Measurements from ENCODE around the gene RNU2-63P. TPM values are rescaled to one million over a fixed set of nuclear protein-coding genes. Genes with fewer than 3 reads are reported as not detected.

Gene RNU2-63P
- total and polyA plus RNA-seq, 2 experiments from 2014 or later: 2.0 TPM; not detected in 1

DNA sequence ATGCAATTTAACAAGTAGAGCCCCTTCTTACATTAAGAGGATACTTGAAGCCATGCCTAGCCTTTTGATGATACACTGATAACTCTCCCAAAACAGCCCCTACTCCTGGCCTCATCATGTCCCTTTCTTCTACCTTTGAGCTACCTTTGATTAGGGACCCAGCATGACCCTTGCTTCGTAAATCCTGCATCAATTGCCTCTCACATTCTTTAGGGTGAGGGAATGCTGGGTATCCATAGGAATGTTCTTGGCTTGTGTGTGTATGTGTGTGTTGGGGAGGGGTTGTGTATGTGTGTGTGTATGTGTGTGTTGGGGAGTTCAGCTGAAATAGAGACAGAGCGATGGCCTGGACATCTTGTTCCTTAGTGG lies 44.5 kb upstream of the RNU2-63P start:
- no peaks in the 10 kb centered on the region for H3K9me3 Mint-ChIP-seq
- Histone ChIP-seq H2AFZ (no peak overlapping the region), H3K4me3 (no peak overlapping the region), H3K79me2 (replicated peaks; ENCODE audit: insufficient read depth) (no peaks in the 10 kb centered on the region), H3K36me3 (ENCODE audit: insufficient read depth) (no peaks in the 10 kb centered on the region), H3K27me3 (ENCODE audit: insufficient read depth) (no peaks in the 10 kb centered on the region), H3K27ac (ENCODE audit: low read depth) (no peak overlapping the region), H3F3A (replicated peaks; ENCODE audit: low read depth) (no peaks in the 10 kb centered on the region), H3K4me1 (ENCODE audit: insufficient read depth) (no peaks in the 10 kb centered on the region; the same call in 1 of the 2 replicates), H4K20me1 (replicated peaks; ENCODE audit: insufficient read depth) (no peaks in the 10 kb centered on the region), H3K9me2 (ENCODE audit: insufficient read depth) (no peaks in the 10 kb centered on the region), H3K4me2 (no peak overlapping the region)
- TF ChIP-seq ZNF114 (CRISPR knock-in tag; IDR thresholded peaks at IDR 0.05) (no peak), POLR2AphosphoS5 (IDR thresholded peaks at IDR 0.05; ENCODE audit: low read depth) (no peak), EZH2 (IDR thresholded peaks at IDR 0.05; ENCODE audit: low read depth, unreplicated experiment) (no peak), NANOG (IDR thresholded peaks at IDR 0.05; ENCODE audit: borderline replicate concordance) (no peak), JUNB (IDR thresholded peaks at IDR 0.05; ENCODE audit: unreplicated experiment) (no peak), CREB1 (CRISPR knock-in tag; IDR thresholded peaks at IDR 0.05; ENCODE audit: low read depth) (no peak), ZNF331 (CRISPR knock-in tag; IDR thresholded peaks at IDR 0.05; ENCODE audit: low read depth) (no peak), REST (IDR thresholded peaks at IDR 0.05; ENCODE audit: unreplicated experiment) (no peak), CTCF (conservative IDR thresholded peaks at IDR 0.05; ENCODE audit: low read depth in 2 of 2) (no peak), ZNF462 (CRISPR knock-in tag; IDR thresholded peaks at IDR 0.05) (no peak), STAT1 (IDR thresholded peaks at IDR 0.05; ENCODE audit: unreplicated experiment) (no peak), EZH2phosphoT487 (IDR thresholded peaks at IDR 0.05; ENCODE audit: unreplicated experiment) (no peak)
- TF ChIP-seq, protein P1, sequence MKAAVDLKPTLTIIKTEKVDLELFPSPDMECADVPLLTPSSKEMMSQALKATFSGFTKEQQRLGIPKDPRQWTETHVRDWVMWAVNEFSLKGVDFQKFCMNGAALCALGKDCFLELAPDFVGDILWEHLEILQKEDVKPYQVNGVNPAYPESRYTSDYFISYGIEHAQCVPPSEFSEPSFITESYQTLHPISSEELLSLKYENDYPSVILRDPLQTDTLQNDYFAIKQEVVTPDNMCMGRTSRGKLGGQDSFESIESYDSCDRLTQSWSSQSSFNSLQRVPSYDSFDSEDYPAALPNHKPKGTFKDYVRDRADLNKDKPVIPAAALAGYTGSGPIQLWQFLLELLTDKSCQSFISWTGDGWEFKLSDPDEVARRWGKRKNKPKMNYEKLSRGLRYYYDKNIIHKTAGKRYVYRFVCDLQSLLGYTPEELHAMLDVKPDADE (IDR thresholded peaks at IDR 0.05): no peak
- H3K27me3 Mint-ChIP-seq (ENCODE audit: insufficient read depth, low read depth, poor library complexity): peaks cover 9% of the 10 kb centered on the region
- peaks cover 11% of the 10 kb centered on the region for H3K4me1 Mint-ChIP-seq
- peak; percentile 56 for DNase-seq (ENCODE audit: low spot score)
- peak; percentile 69 for ATAC-seq
- no peak overlapping the region for H3K4me3 Mint-ChIP-seq
- H3K27ac Mint-ChIP-seq: no peak overlapping the region
- no peaks in the 10 kb centered on the region for H3K36me3 Mint-ChIP-seq (ENCODE audit: low read depth)

All from GM23338 (cell line).